ENCODE measurements around the gene SMG5.

SMG5 gene

DNA sequence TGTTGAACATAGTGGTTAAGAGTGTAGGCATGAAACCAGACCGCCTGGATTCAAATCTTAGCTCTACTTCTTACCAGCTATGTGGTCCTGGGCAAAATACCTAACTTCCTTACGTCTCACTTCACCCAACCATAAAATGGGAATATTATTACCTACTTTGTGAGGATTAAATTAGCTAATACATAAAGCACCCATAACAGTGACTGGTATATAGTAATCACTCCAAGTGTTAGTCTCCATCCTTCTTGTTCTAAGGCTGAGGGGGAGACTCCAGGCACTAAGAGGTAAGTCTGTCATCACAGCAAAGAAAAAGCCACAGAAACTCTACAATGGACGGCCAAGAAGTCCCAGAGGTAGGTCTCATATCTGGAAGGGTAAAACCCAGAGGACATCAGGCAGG lies 2.8 kb downstream of the SMG5 start:
- no peak for DNase-seq (ENCODE audit: low read depth)

DNA sequence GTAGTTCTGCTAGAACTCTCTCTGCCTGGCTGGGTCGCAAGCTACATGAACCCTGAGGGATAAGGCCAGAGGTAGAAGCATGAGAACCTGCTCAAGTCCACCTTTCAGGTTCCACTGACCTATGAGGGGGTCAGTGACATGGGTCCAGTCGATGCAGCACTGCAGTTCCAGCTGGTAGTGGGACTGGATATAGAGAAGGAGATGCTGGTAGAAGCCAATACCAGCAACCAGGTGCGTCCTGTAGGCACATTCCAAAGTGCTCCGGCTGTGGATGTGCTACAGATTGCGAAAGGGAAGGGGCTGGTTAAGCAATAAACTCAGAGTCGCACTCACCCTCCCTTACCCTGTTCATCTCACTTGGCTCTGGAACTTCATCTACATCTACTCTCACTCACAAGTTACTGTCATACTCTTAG lies 5.7 kb downstream of the SMG5 start:
- no peak for DNase-seq (ENCODE audit: low read depth)

DNA sequence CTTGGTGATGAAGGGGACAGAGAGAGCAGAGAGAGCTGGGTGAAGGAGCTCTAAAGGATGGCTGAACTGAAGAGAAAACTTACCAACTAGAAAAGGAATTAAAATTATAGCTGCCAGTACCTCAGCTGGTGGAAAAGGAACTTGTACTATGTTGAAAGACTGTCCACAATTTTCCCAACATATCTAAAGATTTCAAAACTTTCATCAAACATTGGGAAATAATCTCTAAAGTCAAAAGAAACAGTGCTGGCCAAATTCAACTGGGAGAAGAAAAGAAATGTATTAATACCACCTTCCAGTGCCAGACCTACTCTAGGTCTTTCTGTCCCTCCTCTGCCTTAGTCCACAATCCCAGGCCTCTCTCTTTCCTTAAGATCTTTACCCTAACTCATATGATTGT lies 6.1 kb downstream of the SMG5 start:
- DNase-seq (ENCODE audit: low read depth) = no peak

DNA sequence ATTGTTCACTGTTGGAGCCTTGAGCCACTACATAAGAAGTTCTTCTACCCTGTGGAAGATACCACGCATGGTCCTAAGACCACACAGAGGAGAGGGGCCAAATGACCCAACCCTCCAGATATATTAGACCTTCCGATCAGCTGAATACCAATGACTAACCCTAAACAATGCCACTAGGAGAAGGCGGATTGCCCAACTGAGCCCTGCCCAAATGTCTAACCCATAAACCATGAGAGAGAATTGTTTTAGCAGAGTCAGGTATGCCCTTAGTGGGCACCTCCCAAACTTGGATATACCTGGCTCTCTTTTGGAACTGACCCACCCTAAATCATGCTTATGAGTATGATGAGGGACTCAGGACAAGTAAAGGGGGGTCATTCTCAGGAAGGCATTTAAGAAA lies 12.3 kb downstream of the SMG5 start:
- no peak for DNase-seq (ENCODE audit: low read depth)

DNA sequence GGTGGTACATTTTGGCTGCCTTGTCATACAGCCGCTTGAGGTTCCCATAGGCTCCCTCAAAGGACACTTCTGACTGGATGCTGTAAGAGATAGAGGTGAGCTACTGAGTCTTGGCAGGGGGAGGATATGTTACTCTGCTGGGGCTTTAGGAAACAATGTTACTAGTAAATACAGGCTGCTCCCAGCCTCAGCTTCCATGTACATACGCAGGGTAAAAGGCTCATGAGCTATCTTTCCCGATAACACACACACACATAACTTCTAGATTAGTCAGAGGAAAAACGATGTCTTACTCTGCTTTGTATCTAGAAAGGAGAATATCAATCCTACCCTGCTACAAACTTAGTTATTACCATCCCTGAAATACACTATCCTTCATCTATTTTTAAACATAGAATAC lies 14.3 kb downstream of the SMG5 start:
- DNase-seq (ENCODE audit: low read depth) = no peak

DNA sequence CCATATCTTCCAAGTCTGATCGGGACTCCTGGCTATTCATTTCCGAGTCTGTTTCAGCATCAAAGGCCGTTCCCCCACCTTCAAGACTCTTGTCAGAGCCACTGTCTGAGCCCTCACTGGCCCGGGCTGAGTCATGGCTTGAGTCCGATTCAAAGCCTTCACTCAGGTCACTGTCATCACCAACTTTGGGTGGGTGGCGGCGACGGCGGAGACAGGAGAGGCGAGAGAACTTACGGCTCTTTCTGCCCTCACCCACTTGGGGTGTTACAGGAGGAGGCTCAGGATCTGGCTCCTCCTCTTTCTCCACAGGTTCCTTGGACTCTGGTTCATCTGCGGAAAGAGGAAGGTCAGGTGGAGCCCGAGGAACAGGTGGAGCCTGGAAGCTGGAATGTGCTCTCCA lies 16.6 kb downstream of the SMG5 start:
- DNase-seq (ENCODE audit: low read depth) = no peak

DNA sequence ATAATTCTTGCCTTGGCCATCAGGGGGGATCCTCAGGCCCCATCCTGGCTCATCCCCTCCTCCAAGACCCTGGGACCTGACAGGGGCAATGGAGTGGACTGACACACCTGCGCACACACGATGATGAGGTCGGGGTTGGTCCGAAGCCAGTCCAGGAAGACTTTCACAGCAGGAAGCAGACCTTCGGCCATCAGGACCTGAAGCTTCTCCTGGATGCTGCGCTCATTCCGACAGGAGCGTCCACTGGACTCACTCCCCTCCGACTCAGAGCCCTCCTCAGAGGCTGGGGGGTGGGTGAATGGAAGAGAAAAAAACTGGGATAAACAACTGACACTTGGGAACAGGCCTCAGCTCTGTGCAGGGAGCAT lies 19.4 kb downstream of the SMG5 start:
- DNase-seq (ENCODE audit: low read depth) = no peak

DNA sequence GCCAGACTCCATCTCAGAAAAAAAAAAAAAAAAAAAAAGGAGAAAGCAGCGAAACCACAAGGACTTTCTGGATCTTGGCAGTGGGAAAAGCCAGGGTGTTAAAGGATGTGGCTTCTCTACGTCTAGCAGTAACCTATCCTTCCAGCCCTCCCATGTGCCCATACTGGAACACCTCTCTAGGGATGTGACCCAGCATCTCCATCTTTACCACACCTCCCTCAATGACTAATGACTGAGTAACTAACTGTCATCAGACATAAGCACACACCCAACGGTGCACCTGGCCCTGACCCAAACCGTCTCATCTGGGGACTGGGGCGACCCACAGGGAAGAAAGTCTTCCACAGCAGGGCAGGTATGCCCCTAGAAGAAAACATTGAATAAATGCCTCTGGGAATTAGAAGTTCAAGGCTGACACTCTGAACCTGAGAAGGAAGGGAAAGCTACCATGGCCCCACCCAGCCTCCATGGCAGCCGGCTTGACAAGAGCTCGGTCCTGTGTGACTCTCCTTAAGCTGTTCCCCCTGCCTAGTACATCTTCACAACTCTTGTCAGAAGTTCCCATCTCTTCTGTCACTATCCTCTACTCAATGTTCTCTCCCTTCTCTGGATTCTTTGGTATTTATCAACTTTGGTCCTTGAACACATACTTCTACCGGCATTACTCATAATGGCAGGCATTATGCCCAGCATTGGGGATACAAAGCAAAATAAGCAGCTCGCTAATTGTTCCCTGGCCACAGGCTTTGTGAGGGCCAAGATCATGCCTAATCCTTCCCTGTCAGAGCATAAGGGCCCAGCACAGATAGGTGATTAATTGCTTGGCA lies 20.0 kb downstream of the SMG5 start:
- DNase-seq (ENCODE audit: low read depth) = no peak

DNA sequence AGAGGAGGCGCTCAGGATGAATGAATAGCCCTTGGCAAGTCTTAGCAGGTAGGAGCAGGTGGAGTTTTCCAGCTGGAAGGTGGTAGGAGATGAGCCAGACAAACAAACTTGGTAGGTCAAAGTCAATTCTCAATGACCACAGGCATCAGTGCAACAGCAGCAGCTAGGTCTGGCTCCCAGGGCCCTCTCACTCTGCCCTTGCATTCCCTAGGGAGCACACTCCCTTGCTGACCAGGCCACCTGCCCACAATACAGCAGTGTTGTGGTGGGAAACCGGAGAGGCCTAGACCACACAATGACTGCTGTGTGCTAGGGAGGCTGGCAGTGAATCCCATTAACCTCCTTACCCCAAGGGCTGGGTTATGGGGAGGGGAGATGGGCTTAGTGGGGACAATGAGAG lies 21.7 kb downstream of the SMG5 start:
- DNase-seq (ENCODE audit: low read depth) = no peak

DNA sequence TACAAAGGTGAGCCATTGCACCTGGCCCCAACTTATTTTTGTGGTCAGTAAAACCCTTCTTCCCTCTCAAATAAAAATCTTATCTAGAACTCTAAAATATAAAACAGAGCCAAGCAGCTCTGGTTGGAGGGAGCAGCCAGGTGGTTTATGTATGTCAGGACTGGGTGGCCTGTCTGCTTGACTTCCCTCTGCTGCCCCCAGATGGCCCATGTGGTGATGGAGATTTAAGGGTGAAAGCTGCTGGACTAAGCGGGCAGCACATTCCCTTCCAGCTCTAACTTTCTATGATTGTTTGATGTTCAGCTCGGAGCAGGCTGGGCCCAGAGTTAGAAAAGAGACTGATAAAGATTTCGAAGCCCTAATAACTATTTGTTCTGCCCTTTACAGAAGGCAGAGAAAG lies 22.8 kb downstream of the SMG5 start:
- no peak for DNase-seq (ENCODE audit: low read depth)

DNA sequence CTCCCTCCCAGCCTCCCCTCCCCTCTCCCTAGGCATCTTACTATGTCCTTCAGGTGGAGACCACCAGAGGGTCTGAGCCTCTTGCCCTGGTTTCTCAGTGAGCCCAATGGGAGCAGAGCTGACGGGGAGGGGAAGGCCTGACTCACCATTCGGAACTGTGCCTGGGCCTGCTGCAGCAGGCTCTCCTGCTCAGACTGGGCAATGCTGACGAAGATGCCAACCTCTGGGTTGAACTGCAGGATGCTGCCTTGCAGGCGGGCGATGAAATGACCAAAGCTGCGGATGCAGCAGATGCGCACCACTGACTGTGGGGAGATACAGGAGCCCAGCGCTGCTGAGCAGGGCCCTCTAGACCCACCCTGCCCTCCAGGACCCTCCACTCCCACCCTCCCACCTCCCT lies 23.8 kb downstream of the SMG5 start:
- no peak for DNase-seq (ENCODE audit: low read depth)

DNA sequence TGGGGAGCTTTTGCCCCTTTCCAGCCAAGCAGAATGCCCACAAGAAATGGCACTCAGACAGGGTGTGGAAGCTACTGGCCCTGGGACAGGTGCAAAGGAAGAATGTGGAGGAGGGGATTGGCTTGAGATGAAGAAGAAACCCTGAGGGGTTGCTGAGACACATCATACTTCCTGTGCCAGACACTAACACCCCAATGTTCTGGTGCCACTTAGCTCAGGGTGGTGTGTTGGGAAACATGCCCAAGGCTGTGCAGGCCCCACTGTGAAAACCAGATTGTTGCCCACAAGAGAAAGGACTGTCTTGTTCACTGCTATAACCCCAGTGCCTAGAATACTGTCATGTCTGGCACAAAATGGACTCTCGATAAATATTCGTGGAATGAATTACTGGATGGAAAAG lies 24.9 kb downstream of the SMG5 start:
- DNase-seq (ENCODE audit: low read depth) = no peak

DNA sequence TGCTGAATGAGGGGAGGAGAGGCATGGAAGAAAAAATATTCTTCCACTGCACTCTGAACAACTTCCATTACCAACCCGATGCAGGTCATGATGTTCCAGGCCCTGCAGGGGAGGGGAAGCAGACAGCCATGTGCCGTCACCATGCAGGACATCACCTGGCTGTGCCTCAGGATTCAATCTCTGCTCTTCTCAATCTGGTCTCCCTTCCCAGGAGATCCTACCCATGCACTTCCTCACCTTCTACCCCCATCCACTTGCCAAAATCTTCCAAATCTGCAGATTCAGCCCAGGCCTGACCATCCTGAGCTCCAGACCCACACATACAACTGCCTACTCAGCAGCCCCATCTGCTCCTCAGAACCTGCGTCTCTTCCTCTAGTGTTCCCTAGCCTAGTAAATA lies 29.0 kb downstream of the SMG5 start:
- DNase-seq (ENCODE audit: low read depth) = no peak

DNA sequence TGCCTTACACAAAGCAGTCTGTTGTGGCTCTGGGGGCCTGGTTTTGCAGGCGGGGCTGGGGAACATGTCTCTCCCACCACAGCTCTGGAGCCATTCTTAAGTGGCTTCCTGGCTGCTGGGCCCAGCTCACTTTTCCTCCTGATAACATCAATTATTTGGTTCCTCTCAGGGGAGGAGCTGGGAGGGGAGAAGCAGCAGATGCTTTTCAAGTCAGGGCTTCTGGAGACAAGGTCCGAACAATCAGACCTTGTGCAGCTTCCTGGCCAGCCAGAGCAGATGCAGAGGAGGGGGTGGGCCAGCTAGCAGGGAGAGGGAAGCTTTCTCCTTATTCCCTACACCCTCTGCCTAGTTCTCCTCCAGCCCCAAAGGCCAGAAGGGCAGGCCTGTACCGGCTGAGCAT lies 31.1 kb downstream of the SMG5 start:
- DNase-seq (ENCODE audit: low read depth) = no peak

DNA sequence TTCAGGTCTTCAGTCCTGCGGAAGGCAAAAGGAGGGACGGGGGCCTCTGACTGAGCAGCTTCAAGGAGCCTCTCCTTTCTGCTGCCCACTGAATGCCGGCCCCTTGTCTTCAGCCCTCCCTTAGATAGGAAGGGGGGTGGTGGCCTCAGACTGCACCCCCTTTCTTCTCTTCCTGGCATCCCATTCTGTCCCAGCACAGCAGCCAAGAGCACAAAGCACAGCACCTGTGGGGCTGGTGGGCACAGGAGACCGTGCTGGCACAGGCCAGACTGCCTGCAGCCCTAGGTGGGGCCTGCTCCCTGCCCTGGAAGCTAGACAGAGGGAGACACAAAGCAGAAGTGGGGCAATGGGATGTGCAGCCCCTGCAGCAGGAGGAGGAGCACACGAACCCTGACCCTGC lies 33.0 kb downstream of the SMG5 start:
- no peak for DNase-seq (ENCODE audit: low read depth)

DNA sequence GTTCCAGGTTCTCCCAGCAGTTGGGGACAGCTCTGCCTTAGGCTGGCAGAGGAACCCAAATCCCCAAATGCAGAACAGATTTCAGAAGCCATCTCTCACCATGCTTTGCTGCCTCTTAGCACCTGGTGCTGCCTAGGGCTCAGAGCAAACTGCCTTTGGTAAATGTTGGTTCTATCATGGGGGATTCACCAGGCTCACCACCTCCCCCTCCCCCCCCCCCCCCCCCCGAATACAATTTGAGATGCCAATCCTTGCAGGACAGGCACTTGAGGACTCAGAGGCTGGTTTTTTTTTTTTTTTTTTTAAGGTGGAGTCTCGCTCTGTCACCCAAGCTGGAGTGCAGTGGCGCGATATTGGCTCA lies 34.3 kb downstream of the SMG5 start:
- no peak for DNase-seq (ENCODE audit: low read depth)

DNA sequence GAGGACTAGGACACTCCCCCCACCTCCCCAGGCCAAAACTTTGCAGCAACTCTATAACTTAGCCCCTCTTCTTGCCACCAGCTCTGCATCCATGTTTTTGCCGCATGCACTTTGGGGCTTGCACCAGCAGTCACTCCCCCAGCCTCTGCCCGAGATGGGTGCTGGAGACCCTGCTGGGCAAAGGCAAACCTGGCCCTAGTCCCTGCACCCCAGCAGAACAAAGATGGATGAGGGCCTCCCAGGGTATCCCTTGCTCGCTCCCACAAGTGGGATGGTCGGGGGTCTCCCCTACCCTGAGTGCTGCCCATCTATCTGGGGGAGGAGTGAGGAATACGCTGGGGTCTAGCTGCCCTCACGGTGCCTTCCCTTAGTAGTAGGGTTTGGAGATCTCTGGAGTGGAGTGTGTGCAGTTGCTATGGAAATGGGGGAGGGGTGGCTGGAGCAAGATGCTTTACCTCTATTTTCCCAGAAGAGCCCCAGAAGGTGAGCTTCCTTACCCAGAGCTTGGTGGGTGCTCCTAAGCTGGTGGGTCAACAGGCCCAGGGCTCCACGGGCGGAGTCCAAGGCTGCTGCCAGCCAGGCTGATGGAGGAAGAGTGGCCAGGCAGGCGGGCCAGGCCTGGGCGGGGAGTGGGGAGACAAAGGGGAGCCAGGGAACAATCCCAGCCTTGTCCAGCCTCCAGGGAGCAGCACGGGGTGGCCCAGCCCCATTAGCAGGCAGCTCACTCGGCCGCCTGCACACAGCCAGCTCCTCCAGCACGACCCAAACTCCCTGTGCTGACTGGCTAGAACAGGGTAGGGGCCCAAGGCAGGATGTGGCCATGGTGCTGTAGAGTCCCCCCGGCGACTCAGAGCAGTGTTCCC lies 34.9 kb downstream of the SMG5 start, which contains the start of gene PAQR6:
Gene PAQR6, minus strand, starts transcription at position 597 of the 863 bp plus-strand sequence. CDS start 1,325 bp downstream, outside the sequence.
- DNase-seq (ENCODE audit: low read depth) = no peak

DNA sequence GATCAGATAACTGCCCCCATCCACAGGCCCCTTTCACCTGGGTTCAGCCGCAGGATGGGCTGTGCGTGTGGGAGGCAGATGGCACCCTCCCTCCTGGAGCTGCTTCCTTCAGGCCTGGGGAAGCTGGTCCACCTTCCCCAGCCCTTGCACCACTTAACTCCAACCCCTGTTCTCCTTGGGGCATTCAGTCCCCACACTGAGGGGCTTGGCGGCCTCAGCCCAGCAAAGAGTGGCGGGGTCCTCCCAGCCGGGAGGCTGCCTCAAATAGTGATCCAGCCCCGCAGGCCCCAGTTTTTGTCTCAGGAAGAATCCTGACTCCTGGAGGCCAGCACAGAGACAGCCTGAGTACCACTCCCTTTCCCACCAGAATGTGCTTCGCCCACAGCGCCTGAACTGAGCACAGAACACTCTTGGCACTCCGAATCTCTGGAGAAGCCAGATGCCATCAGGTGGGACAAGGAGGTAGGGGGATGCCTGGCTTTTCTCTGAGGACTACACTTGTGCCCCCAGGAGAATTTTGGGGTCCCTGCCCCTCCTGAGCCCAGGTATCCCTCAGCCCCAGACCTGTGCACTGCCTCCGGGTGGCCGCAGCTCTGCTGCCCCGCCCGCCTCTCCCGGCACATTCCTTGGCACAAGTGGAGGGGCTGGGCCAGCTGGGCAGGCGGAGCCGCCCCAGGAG lies 35.7 kb downstream of the SMG5 start:
- DNase-seq (ENCODE audit: low read depth) = no peak

DNA sequence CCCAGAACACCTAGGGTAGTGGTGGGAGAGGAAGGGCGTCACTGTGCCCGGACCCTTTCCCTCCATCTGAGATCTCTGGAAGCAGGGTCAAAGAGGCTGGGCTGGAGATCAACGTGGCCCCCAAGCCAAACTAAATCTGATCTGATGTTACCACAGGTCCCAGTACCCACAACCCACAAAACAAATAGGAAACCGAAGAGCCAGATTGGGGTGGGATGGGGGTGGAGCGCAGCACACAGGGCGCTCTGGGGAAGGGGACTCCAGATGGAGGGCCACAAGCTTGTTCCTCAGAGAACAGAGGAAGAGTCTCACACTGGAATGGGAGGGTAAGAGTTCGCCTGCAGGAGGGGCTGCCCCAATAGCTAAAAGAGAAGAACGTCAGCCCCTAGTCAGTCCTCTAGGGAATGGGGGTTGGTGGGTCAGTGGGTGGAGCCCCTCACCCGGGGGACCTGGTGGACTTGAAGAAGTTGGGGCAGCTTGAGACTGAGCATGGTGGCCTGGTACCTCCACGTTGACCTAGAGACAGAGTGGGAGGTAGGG lies 36.3 kb downstream of the SMG5 start:
- no peak for DNase-seq (ENCODE audit: low read depth)

DNA sequence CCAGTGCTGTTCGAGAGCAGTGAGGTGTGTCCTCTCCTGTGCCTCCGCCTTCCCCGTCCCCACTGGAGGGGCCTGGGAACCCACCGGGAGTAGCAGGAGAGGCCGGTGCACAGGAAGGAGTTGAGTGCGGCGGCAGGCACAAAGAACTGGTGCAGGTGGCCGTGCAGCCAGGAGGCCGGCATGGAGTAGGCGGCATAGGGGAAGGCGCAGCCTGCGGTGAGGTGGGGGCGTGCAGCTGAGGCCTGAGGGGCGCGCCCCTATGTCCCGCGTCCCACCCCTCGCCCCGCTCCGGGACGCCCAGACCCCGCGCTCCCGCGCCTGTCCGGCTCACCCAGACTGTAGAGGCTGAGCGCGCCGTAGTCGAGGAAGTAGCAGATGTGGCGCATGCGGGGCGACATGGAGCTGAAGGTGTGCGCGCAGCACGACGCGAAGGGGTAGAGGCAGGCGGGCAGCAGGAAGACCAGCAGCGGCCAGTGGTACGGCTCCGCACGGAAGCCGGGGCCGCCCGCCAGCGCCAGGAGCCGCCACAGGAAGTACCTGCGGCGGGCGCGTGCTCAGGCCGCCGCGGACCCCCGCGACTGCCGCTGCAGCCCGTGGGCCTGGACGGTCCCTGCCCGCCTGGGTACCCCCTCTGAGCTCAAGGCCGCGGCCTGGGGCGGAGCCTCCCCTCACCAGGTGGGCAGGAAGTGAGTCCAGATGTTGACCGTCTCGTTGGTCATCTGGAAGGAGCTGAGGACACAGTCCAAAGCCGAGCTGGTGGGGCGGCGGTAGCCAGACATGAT lies 37.0 kb downstream of the SMG5 start:
- DNase-seq (ENCODE audit: low read depth) = no peak

DNA sequence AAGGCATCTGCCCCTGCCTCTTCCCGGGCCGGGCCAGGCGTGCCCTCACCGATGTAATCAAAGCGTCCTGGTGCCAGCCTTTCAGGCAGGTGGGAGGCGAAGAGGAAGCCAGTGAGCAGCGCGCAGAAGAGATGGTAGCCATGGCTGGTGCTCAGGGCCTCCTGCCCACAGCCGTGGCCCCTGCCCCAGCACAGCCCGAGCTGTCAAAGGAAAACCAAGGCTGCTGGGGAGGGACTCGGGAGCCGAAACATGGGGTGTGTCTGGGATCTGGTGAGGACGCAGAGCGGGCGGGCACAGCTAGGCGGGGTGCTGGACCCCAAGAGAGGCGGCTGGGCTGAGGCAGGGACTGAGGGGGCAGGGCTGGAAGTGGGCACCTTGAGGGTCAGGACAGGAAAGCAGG lies 37.9 kb downstream of the SMG5 start:
- DNase-seq (ENCODE audit: low read depth) = no peak

DNA sequence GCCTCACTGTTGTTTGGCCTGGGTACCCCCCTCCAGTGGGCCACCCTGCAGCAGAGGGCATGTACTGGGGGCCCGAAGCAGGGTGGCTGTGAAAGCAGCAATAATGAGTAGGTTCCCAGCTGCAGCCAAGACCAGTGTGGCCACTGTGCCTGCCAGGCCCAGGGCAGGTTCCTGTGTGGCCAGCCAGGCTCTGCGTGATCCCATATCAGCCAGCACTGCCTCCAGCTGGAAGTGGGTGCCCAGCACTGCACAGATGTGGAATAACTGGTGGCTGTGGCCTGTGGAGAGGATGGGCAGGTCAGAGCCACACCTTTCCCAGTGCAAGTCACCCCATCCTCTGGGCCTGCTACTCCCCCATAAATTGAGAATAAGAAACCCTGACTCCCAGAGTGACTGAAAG lies 38.5 kb downstream of the SMG5 start:
- no peak for DNase-seq (ENCODE audit: low read depth)
